ENCODE data around the gene PTPRZ1.

The PTPRZ1 gene

DNA sequence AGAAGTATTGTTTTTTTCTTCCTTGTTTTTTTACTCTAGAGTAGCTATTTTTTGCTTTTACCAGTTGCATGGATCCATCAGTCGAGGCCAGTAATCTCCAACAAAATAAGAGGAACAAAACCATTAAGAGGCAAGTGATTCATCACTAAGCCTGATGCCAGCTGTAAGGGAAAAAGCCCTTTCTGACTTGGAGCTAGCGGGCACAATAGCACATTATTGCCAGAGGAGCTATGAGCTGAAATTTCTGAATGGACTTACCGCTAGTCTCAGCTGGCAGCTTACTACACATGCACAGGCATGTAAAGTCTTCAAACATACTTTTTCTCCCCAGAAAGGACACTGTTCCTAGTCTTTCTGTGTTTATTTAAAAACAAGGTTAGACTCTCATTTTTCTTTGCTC is 41.6 kb upstream of the PTPRZ1 start:
- TF ChIP-seq SNAI2 (CRISPR knock-in tag; IDR thresholded peaks at IDR 0.05), result no peak
- TF ChIP-seq ARNTL (CRISPR knock-in tag; IDR thresholded peaks at IDR 0.05; ENCODE audit: borderline replicate concordance, low read depth), result no peak
- no peak for TF ChIP-seq TCF4 (CRISPR knock-in tag; IDR thresholded peaks at IDR 0.05; ENCODE audit: borderline replicate concordance)
- no peak for TF ChIP-seq TOX (CRISPR knock-in tag; IDR thresholded peaks at IDR 0.05; ENCODE audit: borderline replicate concordance)
- TF ChIP-seq, protein P1, sequence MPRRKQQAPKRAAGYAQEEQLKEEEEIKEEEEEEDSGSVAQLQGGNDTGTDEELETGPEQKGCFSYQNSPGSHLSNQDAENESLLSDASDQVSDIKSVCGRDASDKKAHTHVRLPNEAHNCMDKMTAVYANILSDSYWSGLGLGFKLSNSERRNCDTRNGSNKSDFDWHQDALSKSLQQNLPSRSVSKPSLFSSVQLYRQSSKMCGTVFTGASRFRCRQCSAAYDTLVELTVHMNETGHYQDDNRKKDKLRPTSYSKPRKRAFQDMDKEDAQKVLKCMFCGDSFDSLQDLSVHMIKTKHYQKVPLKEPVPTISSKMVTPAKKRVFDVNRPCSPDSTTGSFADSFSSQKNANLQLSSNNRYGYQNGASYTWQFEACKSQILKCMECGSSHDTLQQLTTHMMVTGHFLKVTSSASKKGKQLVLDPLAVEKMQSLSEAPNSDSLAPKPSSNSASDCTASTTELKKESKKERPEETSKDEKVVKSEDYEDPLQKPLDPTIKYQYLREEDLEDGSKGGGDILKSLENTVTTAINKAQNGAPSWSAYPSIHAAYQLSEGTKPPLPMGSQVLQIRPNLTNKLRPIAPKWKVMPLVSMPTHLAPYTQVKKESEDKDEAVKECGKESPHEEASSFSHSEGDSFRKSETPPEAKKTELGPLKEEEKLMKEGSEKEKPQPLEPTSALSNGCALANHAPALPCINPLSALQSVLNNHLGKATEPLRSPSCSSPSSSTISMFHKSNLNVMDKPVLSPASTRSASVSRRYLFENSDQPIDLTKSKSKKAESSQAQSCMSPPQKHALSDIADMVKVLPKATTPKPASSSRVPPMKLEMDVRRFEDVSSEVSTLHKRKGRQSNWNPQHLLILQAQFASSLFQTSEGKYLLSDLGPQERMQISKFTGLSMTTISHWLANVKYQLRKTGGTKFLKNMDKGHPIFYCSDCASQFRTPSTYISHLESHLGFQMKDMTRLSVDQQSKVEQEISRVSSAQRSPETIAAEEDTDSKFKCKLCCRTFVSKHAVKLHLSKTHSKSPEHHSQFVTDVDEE (CRISPR knock-in tag; IDR thresholded peaks at IDR 0.05), result no peak
- TF ChIP-seq, protein P2, sequence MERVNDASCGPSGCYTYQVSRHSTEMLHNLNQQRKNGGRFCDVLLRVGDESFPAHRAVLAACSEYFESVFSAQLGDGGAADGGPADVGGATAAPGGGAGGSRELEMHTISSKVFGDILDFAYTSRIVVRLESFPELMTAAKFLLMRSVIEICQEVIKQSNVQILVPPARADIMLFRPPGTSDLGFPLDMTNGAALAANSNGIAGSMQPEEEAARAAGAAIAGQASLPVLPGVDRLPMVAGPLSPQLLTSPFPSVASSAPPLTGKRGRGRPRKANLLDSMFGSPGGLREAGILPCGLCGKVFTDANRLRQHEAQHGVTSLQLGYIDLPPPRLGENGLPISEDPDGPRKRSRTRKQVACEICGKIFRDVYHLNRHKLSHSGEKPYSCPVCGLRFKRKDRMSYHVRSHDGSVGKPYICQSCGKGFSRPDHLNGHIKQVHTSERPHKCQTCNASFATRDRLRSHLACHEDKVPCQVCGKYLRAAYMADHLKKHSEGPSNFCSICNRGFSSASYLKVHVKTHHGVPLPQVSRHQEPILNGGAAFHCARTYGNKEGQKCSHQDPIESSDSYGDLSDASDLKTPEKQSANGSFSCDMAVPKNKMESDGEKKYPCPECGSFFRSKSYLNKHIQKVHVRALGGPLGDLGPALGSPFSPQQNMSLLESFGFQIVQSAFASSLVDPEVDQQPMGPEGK (CRISPR knock-in tag; IDR thresholded peaks at IDR 0.05; ENCODE audit: borderline replicate concordance), result no peak
- no peak for TF ChIP-seq BACH2 (CRISPR knock-in tag; IDR thresholded peaks at IDR 0.05; ENCODE audit: borderline replicate concordance)
- ATAC-seq, result no peak

DNA sequence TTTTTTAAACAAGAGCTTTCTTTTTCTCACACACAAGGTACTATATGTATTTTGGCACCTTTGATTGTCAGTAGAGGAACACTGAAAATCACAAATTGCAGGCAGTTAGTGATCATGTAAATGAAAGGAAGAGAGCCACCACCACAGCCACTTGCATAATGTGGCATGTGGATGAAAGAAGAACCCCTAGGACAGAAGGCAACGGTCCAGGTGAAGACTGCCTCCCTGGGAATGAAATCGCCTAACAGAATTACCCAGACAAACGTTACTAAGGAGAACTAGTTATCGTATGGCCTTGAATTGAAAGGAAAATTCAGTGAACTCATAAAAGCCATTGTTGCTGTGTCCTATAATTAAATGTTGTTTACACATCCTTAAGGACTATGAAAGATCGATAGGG is 41.2 kb upstream of the PTPRZ1 start:
- ATAC-seq, result no peak
- TF ChIP-seq TCF4 (CRISPR knock-in tag; IDR thresholded peaks at IDR 0.05; ENCODE audit: borderline replicate concordance) (no peak), RARB (CRISPR knock-in tag; IDR thresholded peaks at IDR 0.05) (no peak), ZNF8 (CRISPR knock-in tag; IDR thresholded peaks at IDR 0.05) (no peak), ZFP3 (CRISPR knock-in tag; IDR thresholded peaks at IDR 0.05) (no peak), PPARA (CRISPR knock-in tag; IDR thresholded peaks at IDR 0.05; ENCODE audit: borderline replicate concordance) (no peak), BACH2 (CRISPR knock-in tag; IDR thresholded peaks at IDR 0.05; ENCODE audit: borderline replicate concordance) (no peak), SNAI2 (CRISPR knock-in tag; IDR thresholded peaks at IDR 0.05) (no peak), ZC3H10 (CRISPR knock-in tag; IDR thresholded peaks at IDR 0.05) (no peak), CSDC2 (CRISPR knock-in tag; IDR thresholded peaks at IDR 0.05) (no peak), ZFP30 (CRISPR knock-in tag; IDR thresholded peaks at IDR 0.05) (no peak)
- TF ChIP-seq, protein P3, sequence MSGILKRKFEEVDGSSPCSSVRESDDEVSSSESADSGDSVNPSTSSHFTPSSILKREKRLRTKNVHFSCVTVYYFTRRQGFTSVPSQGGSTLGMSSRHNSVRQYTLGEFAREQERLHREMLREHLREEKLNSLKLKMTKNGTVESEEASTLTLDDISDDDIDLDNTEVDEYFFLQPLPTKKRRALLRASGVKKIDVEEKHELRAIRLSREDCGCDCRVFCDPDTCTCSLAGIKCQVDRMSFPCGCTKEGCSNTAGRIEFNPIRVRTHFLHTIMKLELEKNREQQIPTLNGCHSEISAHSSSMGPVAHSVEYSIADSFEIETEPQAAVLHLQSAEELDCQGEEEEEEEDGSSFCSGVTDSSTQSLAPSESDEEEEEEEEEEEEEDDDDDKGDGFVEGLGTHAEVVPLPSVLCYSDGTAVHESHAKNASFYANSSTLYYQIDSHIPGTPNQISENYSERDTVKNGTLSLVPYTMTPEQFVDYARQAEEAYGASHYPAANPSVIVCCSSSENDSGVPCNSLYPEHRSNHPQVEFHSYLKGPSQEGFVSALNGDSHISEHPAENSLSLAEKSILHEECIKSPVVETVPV (CRISPR knock-in tag; IDR thresholded peaks at IDR 0.05), result no peak
- TF ChIP-seq, protein P2 (CRISPR knock-in tag; IDR thresholded peaks at IDR 0.05; ENCODE audit: borderline replicate concordance), result no peak

DNA sequence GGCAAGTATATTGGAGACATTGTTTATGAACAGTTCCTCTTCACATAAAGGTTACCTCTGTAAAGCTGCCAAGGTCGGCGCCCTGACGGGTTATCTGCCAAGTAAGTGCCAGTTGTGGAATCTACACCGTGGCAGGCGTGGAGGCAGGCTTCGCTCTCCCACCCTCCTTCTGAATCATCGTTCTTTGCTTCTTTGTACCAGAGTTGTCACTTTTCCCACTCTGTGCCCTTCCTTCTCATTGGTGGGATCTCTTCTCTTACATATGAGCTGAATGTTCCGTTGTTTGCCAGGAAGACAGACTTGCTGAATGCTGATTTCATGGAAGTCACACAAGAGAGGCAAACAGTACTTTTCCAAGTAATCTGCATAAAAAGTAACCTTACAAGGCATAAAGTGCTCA is 40.6 kb upstream of the PTPRZ1 start:
- TF ChIP-seq, protein P2 (CRISPR knock-in tag; IDR thresholded peaks at IDR 0.05; ENCODE audit: borderline replicate concordance), result no peak
- TF ChIP-seq, protein P1 (CRISPR knock-in tag; IDR thresholded peaks at IDR 0.05), result no peak
- ATAC-seq, result no peak

All from SK-N-SH treated with all-trans-retinoic acid at 6 μM for 48 hours (cell line).